ENCODE results near the gene AMPD1.

AMPD1 gene

DNA sequence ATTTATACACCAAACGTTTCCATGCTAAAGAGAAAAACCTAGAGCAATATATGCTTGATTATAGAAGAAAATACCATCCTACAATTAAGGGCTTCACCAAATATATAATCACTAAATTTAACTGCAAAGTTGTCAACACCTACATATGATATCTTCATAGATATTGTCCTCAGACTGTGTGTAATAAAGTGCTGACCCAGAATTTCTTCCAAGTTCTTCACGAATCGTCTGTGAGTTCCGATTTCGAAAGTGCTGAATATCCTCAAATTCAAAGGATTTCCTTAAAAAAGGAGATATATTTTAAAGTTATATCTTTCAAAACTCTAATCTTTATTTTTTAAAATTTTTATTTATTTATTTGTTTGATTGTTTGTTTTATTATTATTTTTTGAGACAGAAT is 72.0 kb downstream of the AMPD1 start:
- no peak overlapping the region for H3K4me3 ChIP-seq (replicated peaks in 1 of 2; ENCODE audit: low read depth in 2 of 2, low read length in 2 of 2)
- no peak for DNase-seq (ENCODE audit: low read depth in 2 of 2)
- TF ChIP-seq, protein P1, sequence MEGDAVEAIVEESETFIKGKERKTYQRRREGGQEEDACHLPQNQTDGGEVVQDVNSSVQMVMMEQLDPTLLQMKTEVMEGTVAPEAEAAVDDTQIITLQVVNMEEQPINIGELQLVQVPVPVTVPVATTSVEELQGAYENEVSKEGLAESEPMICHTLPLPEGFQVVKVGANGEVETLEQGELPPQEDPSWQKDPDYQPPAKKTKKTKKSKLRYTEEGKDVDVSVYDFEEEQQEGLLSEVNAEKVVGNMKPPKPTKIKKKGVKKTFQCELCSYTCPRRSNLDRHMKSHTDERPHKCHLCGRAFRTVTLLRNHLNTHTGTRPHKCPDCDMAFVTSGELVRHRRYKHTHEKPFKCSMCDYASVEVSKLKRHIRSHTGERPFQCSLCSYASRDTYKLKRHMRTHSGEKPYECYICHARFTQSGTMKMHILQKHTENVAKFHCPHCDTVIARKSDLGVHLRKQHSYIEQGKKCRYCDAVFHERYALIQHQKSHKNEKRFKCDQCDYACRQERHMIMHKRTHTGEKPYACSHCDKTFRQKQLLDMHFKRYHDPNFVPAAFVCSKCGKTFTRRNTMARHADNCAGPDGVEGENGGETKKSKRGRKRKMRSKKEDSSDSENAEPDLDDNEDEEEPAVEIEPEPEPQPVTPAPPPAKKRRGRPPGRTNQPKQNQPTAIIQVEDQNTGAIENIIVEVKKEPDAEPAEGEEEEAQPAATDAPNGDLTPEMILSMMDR (IDR thresholded peaks at IDR 0.05; ENCODE audit: low read depth, low read length): no peak

All from cardiac fibroblast (primary cell).